ENCODE data around the gene SHC1. TPM values are rescaled to one million over a fixed set of nuclear protein-coding genes. Genes with fewer than 3 reads are reported as not detected.

SHC1 gene
- total RNA-seq, 3 donors from 2014 or later (not counting 1 experiment from before 2014, with no cell fraction given) = 94.6 to 112 (median 96.8) TPM

DNA sequence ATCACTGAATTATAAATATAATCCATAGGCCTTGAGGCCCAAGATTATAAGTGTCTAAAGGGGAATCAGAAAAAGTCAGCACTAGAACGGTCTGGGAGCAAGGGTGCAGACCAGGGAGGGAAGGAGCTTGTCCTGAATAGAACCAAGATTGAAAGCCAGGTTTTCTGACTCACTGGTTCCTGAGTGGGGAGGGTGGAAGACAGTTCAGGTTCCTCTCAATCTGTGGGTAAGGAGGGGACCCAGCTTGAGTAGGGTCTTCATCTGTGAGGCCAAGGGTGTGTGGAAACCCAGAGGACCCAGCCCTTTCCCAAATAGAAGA, 23.7 kb upstream of the SHC1 start:
- peaks cover 10 to 23% of the 10 kb centered on the region in 2 donors for H3K4me1 Mint-ChIP-seq

DNA sequence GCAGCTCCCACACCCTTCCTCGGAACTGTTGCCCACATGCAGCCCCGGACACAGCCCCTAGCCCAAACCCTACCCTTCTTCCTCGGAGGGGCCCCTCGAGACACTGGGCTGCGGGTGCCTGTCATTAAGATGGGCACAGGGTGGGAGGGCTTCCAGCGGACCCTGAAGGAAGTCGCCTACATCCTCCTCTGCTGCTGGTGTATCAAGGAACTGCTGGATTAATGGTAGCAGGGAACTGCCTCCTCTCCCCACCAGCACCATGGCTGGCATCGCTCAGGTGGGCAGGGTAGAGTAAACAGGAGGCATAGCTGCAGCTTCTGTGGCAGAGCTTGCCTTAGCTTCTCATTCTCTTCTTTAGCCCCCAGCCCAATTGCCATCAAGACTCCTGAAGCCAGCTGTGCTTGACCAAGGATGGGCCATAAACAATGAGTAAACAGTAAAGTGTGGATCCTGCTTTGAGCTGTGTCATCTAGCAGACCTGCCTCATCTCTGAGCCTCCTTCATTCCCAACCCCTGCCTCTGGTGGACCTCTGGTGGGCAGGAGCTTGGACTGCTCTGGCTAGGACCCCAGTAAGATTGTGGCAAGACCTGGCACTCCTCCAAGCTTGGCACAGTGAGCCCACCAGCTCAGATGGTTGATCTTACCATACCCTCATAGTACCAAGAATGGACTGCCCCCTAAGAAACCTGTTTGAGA, 23.2 kb upstream of the SHC1 start, which contains the start of gene LENEP:
Gene LENEP, plus strand, starts transcription at position 15 of the 697 bp plus-strand sequence. Its CDS starts 22 bp downstream, at position 37.
- H3K27ac ChIP-seq (ENCODE audit: low read length) = no peak within 1 kb of the TSS
- peaks cover 24% of the 10 kb centered on the region for H3K36me3 ChIP-seq (ENCODE audit: control insufficient read depth, insufficient read depth, low read length)
- H3K9me3 ChIP-seq (ENCODE audit: control insufficient read depth, insufficient read depth, low read length) = no peaks in the 10 kb centered on the region
- Mint-ChIP-seq H3K27me3 (ENCODE audit: low read depth in 2 of 2) (no peaks in the 10 kb centered on the region), H3K4me3 (no peak within 1 kb of the TSS), H3K4me1 (peaks cover 5 to 23% of the 10 kb centered on the region in 2 donors), H3K36me3 (no peaks in the 10 kb centered on the region), H3K27ac (no peak within 1 kb of the TSS), H3K9me3 (no peaks in the 10 kb centered on the region)
- TF ChIP-seq, protein P1, sequence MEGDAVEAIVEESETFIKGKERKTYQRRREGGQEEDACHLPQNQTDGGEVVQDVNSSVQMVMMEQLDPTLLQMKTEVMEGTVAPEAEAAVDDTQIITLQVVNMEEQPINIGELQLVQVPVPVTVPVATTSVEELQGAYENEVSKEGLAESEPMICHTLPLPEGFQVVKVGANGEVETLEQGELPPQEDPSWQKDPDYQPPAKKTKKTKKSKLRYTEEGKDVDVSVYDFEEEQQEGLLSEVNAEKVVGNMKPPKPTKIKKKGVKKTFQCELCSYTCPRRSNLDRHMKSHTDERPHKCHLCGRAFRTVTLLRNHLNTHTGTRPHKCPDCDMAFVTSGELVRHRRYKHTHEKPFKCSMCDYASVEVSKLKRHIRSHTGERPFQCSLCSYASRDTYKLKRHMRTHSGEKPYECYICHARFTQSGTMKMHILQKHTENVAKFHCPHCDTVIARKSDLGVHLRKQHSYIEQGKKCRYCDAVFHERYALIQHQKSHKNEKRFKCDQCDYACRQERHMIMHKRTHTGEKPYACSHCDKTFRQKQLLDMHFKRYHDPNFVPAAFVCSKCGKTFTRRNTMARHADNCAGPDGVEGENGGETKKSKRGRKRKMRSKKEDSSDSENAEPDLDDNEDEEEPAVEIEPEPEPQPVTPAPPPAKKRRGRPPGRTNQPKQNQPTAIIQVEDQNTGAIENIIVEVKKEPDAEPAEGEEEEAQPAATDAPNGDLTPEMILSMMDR (IDR thresholded peaks at IDR 0.05) = no peak
- WGBS (ENCODE audit: insufficient coverage) = 95% methylated on average over 6 of the region's 8 CpGs
- intact Hi-C loops (cut with micrococcal nuclease) = no loop called here
- H3K27me3 ChIP-seq (ENCODE audit: control insufficient read depth, insufficient read depth, low read length) = no peaks in the 10 kb centered on the region
- DNase-seq = no peak
- peaks cover 9% of the 10 kb centered on the region for H3K4me1 ChIP-seq (ENCODE audit: control insufficient read depth, insufficient read depth, low read length)
- no peak for ATAC-seq
- no peak within 1 kb of the TSS for H3K4me3 ChIP-seq (ENCODE audit: low read length)

More for the DNA sequence above, 23.7 kb upstream of the SHC1 start:
- Histone ChIP-seq H3K9me3 (ENCODE audit: control insufficient read depth, insufficient read depth, low read length) (no peaks in the 10 kb centered on the region), H3K27ac (ENCODE audit: low read length) (no peak overlapping the region), H3K4me3 (ENCODE audit: low read length) (no peak overlapping the region), H3K4me1 (ENCODE audit: control insufficient read depth, insufficient read depth, low read length) (peaks cover 14% of the 10 kb centered on the region), H3K27me3 (ENCODE audit: control insufficient read depth, insufficient read depth, low read length) (no peaks in the 10 kb centered on the region), H3K36me3 (ENCODE audit: control insufficient read depth, insufficient read depth, low read length) (peaks cover 19% of the 10 kb centered on the region)
- TF ChIP-seq, protein P1 (IDR thresholded peaks at IDR 0.05) = no peak
- DNase-seq (no peak), ATAC-seq (no peak)
- Mint-ChIP-seq H3K36me3 (no peaks in the 10 kb centered on the region), H3K27me3 (ENCODE audit: low read depth in 2 of 2) (no peaks in the 10 kb centered on the region), H3K9me3 (no peaks in the 10 kb centered on the region), H3K27ac (no peak overlapping the region), H3K4me3 (no peak overlapping the region)
- WGBS (ENCODE audit: insufficient coverage) = 84% methylated on average over 1 of the region's 1 CpG
- intact Hi-C loops (cut with micrococcal nuclease) = no loop called here

DNA sequence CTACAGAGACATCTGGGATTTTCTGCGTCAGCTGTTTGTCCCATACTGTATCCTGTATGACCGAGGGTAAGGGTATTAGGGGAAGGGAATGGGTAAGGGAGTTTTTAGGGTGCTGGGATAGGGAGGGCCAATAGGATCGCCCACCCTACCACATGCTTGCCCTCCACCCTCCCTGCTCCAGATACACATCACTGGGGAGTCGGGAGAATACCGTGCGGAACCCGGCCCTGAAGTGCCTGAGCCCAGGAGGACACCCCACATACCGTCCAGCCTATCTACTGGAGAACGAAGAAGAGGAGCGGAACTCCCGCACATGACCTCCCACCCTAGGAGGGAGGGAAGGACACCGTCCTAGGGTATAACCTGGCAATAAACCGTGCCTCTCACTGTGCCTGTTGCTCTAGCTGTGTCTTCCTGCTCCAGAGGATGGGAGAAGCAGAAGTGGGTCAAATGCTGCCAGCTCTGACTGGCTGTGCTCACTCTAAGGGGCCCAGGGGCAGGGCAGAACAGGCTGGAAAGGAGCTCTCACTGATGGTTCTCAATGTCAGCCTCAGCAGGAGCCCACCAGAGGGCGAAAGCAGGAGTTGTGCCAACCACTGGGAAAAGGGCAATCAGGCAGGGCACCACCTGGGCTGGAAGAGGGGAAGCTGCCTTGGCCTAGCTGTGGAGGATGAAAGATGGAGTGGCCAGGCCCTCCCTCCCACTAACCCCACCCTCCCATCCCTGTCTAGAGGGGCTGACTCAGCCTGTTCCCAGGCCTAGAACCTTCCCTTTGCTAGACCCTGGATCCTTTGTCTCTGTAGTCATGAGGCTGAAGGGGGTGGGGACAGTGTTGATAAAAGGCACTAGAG, 22.4 kb upstream of the SHC1 start:
- no peak overlapping the region for H3K27ac ChIP-seq (ENCODE audit: low read length)
- H3K36me3 Mint-ChIP-seq = no peaks in the 10 kb centered on the region
- H3K4me1 ChIP-seq (ENCODE audit: control insufficient read depth, insufficient read depth, low read length) = peaks cover 2% of the 10 kb centered on the region
- no peaks in the 10 kb centered on the region for H3K27me3 ChIP-seq (ENCODE audit: control insufficient read depth, insufficient read depth, low read length)
- H3K9me3 ChIP-seq (ENCODE audit: control insufficient read depth, insufficient read depth, low read length) = no peaks in the 10 kb centered on the region
- H3K9me3 Mint-ChIP-seq = no peaks in the 10 kb centered on the region
- peaks cover 31% of the 10 kb centered on the region for H3K36me3 ChIP-seq (ENCODE audit: control insufficient read depth, insufficient read depth, low read length)
- intact Hi-C loops (cut with micrococcal nuclease) = no loop called here
- H3K4me1 Mint-ChIP-seq = peaks cover 4 to 23% of the 10 kb centered on the region in 2 donors
- H3K4me3 Mint-ChIP-seq = no peak overlapping the region
- 91% methylated on average over 12 of the region's 14 CpGs for WGBS (ENCODE audit: insufficient coverage)
- ATAC-seq = no peak
- H3K27me3 Mint-ChIP-seq (ENCODE audit: low read depth in 2 of 2) = no peaks in the 10 kb centered on the region
- no peak overlapping the region for H3K27ac Mint-ChIP-seq
- peak in 1 of 2 donors; percentile 24 for DNase-seq
- TF ChIP-seq, protein P1 (IDR thresholded peaks at IDR 0.05) = no peak
- no peak overlapping the region for H3K4me3 ChIP-seq (ENCODE audit: low read length)
